K562 (cell line): ENCODE results near the gene DNAH8. TPM values are rescaled to one million over a fixed set of nuclear protein-coding genes. Genes with fewer than 3 reads are reported as not detected.

Source experiments
- ATAC-seq: fragments of 200-7000 bp; cut with Tn5 transposase; 3 replicates; pipeline ENCODE4 v1.9.1; 2020; ENCODE audit warnings: moderate library complexity
- BruUV-seq: library from RNA; stranded (reverse); fragments of 400-500 nt; replicated peaks from 2 replicates; lab custom pipeline; 2021; lab: Mats Ljungman, UMichigan
- CTCF ChIA-PET: fragments of 300-600 bp; formaldehyde crosslinking; extraction: SDS; loops from one replicate; lab custom pipeline; 2021; ENCODE audit warnings: low intra/inter-chr PET ratio; lab: Yijun Ruan, JAX
- POLR2A ChIA-PET: fragments of 300-600, 350-650 bp; sonication (Branson Sonifier 250); formaldehyde crosslinking; extraction: SDS; loops from one replicate; lab custom pipeline; 2021; ENCODE audit warnings: antibody characterized with exemption, inconsistent platforms; lab: Yijun Ruan, JAX
- DNase-seq, 4 experiments: peaks; one replicate each; pipeline versions ENCODE4 v3.0.0 to v3.0.0-alpha.2; 2011 to 2018; ENCODE audit warnings: low spot score in 3 of 4, mixed read lengths in 3 of 4; ENCODE audit errors: extremely low read depth in 1 of 4
- FAIRE-seq: peaks from 2 replicates; lab custom pipeline; 2011; peaks lifted over from hg19 to GRCh38; lab: Jason Lieb, UNC
- H2AFZ ChIP-seq: 2 replicates; pipeline ENCODE4 v1.6.0; 2011; ENCODE audit warnings: low read depth, low read length, control low read depth, inconsistent platforms
- H3K27ac ChIP-seq: fragments of 200-600 bp; 3 replicates; pipeline ENCODE4 v1.8.0; 2011; ENCODE audit warnings: low read depth, mild to moderate bottlenecking, control low read depth, inconsistent platforms, low read length, moderate library complexity, mixed read lengths; ENCODE audit errors: extremely low read depth
- H3K27me3 ChIP-seq, 2 experiments: fragments of 300-600 bp in 1 of 2; 2 replicates in 1 of 2; 3 replicates in 1 of 2; pipeline versions ENCODE4 v1.6.0 to v1.8.0; 2011; ENCODE audit warnings: inconsistent platforms in 2 of 2, low read length in 2 of 2, mild to moderate bottlenecking in 1 of 2, mixed read lengths in 1 of 2, moderate library complexity in 1 of 2; ENCODE audit not compliant: control insufficient read depth in 2 of 2, insufficient read depth in 2 of 2
- H3K36me3 ChIP-seq: fragments of 300-600 bp; 3 replicates; pipeline ENCODE4 v1.8.0; 2011; ENCODE audit warnings: mild to moderate bottlenecking, low read length, inconsistent platforms; ENCODE audit not compliant: control insufficient read depth, insufficient read depth
- H3K4me1 ChIP-seq, 2 experiments: fragments of 200-600 bp in 1 of 2; replicated peaks in 1 of 2; 2 replicates in 1 of 2; 3 replicates in 1 of 2; pipeline versions ENCODE4 v1.5.1 to v1.8.0; 2011; ENCODE audit warnings: inconsistent platforms in 2 of 2, low read length in 2 of 2, mild to moderate bottlenecking in 1 of 2, mixed read lengths in 1 of 2, moderate library complexity in 1 of 2; ENCODE audit not compliant: control insufficient read depth in 2 of 2, insufficient read depth in 2 of 2
- H3K4me2 ChIP-seq: 2 replicates; pipeline ENCODE4 v1.6.1; 2011; ENCODE audit warnings: low read length, control low read depth, inconsistent platforms, mixed read lengths; ENCODE audit not compliant: insufficient read depth
- H3K4me3 ChIP-seq: fragments of 200-600 bp; sonication (generic), shearing (Covaris generic); 2 replicates; pipeline ENCODE4 v1.5.1; 2016; ENCODE audit warnings: control low read depth, inconsistent platforms
- H3K79me2 ChIP-seq: fragments of 200-600 bp; 3 replicates; pipeline ENCODE4 v1.8.0; 2011; ENCODE audit warnings: low read length, inconsistent platforms; ENCODE audit not compliant: control insufficient read depth, insufficient read depth
- H3K9ac ChIP-seq, 2 experiments: 2 replicates each; pipeline versions ENCODE4 v1.6.0 to v1.6.1; 2011; ENCODE audit warnings: low read depth in 2 of 2, low read length in 2 of 2, control low read depth in 1 of 2, inconsistent platforms in 1 of 2, mild to moderate bottlenecking in 1 of 2, mixed read lengths in 1 of 2; ENCODE audit not compliant: insufficient read depth in 1 of 2
- H3K9me1 ChIP-seq: one replicate; pipeline ENCODE4 v1.6.0; 2011; ENCODE audit warnings: inconsistent platforms, mild to moderate bottlenecking, low read length, moderate library complexity; ENCODE audit not compliant: control insufficient read depth, insufficient read depth
- H3K9me3 ChIP-seq: replicated peaks from 2 replicates; pipeline ENCODE4 v1.5.1; 2011; ENCODE audit warnings: low read depth, low read length, inconsistent platforms; ENCODE audit not compliant: control insufficient read depth, insufficient read depth
- H4K20me1 ChIP-seq: replicated peaks from 2 replicates; pipeline ENCODE4 v1.6.1; 2011; ENCODE audit warnings: low read length, inconsistent platforms, mixed read lengths; ENCODE audit not compliant: control insufficient read depth, insufficient read depth
- BCLAF1 ChIP-seq, 2 experiments: fragments of 450-650 bp in 1 of 2; IDR thresholded peaks; 2 replicates each; pipeline ENCODE4 v1.6.1; 2011 to 2017; ENCODE audit warnings: low read depth in 2 of 2, antibody characterized with exemption in 1 of 2, borderline replicate concordance in 1 of 2, low read length in 1 of 2, mild to moderate bottlenecking in 1 of 2, mixed read lengths in 1 of 2; ENCODE audit not compliant: control insufficient read depth in 1 of 2
- CBX8 ChIP-seq: fragments of 200-600 bp; sonication (generic); IDR thresholded peaks from 2 replicates; pipeline ENCODE4 v1.6.1; 2012; ENCODE audit warnings: borderline replicate concordance, mixed run types, low read depth, mild to moderate bottlenecking, moderate library complexity, mixed read lengths, low read length, control low read depth, inconsistent platforms; ENCODE audit not compliant: poor library complexity, severe bottlenecking; ENCODE audit errors: extremely low read depth
- DDX20 ChIP-seq: fragments of 450-650 bp; IDR thresholded peaks from 2 replicates; pipeline ENCODE4 v1.6.1; 2016; ENCODE audit warnings: missing genetic modification characterization, low read depth, mild to moderate bottlenecking, missing compliant biosample characterization, moderate library complexity
- MBD1 ChIP-seq: fragments of 250-450 bp; sonication (Bioruptor Pico); IDR thresholded peaks from 2 replicates; pipeline ENCODE4 v1.8.0; 2022; ENCODE audit warnings: inconsistent platforms
- MEF2A ChIP-seq: IDR thresholded peaks from 2 replicates; pipeline ENCODE4 v1.6.1; 2011; ENCODE audit warnings: low read depth, mild to moderate bottlenecking, low read length, moderate library complexity; ENCODE audit not compliant: control insufficient read depth
- PHTF2 ChIP-seq: fragments of 250-450 bp; sonication (Bioruptor Pico); IDR thresholded peaks from 2 replicates; pipeline ENCODE4 v1.5.0; 2021; ENCODE audit warnings: mild to moderate bottlenecking
- RBM14 ChIP-seq: fragments of 200-400 bp; formaldehyde crosslinking; IDR thresholded peaks from 2 replicates; pipeline ENCODE4 v1.6.1; 2018; ENCODE audit warnings: low read depth, mild to moderate bottlenecking, low read length, moderate library complexity, borderline replicate concordance; ENCODE audit not compliant: insufficient read depth
- SIN3B ChIP-seq: fragments of 450-650 bp; IDR thresholded peaks from 2 replicates; pipeline ENCODE4 v1.6.1; 2017; ENCODE audit warnings: low read depth, mild to moderate bottlenecking, moderate library complexity
- TAF15 ChIP-seq: fragments of 200-400 bp; formaldehyde crosslinking; IDR thresholded peaks from 2 replicates; pipeline ENCODE4 v1.6.1; 2017; ENCODE audit warnings: mild to moderate bottlenecking, low read depth, low read length, moderate library complexity
- TCF3 ChIP-seq: sonication (generic); formaldehyde crosslinking; IDR thresholded peaks from 2 replicates; pipeline ENCODE4 v1.4.0; 2020; ENCODE audit warnings: mild to moderate bottlenecking, missing genetic modification reagents
- VEZF1 ChIP-seq: fragments of 200-800 bp; sonication (Bioruptor generic); IDR thresholded peaks from 2 replicates; pipeline ENCODE4 v1.6.1; 2017; ENCODE audit warnings: missing genetic modification characterization, missing compliant biosample characterization
- ZNF124 ChIP-seq: sonication (generic); formaldehyde crosslinking; IDR thresholded peaks from 2 replicates; pipeline ENCODE4 v1.8.1; 2022; ENCODE audit warnings: missing genetic modification reagents
- ZNF143 ChIP-seq: sonication (generic); formaldehyde crosslinking; IDR thresholded peaks from 2 replicates; pipeline ENCODE4 v1.9.0; 2022; ENCODE audit warnings: mild to moderate bottlenecking, missing genetic modification reagents
- ZNF253 ChIP-seq: fragments of 250-450 bp; sonication (Bioruptor Pico); conservative IDR thresholded peaks from 2 replicates; pipeline ENCODE4 v1.6.1; 2021; ENCODE audit warnings: mild to moderate bottlenecking
- WGBS: fragments of 100-300 bp; shearing (Covaris generic); methylation state at CpG from one replicate; pipeline ENCODE4 v1.1.6; 2016; ENCODE audit warnings: low coverage, mixed read lengths; ENCODE audit not compliant: insufficient coverage; ENCODE audit errors: missing lambda C conversion rate; 5-methylcytosine and 5-hydroxymethylcytosine counted together
- in situ Hi-C: fragments of 300-500 bp; cut with MboI; formaldehyde crosslinking; loops from 4 replicates; pipeline ENCODE4 v1.15.0; 2018; ENCODE audit warnings: inconsistent platforms, mixed read lengths
- intact Hi-C: fragments of 100-400 bp; cut with micrococcal nuclease; formaldehyde crosslinking; loops from 2 replicates; pipeline ENCODE4 v1.14.2; 2022
- polyA plus RNA-seq, 8 experiments: library from polyadenylated mRNA; depleted of rRNA in 4 of 8; stranded (reverse) in 5 of 8; unstranded in 3 of 8; fragments of >200 nt; fragmentation: Nextera tagmentation in 2 of 8; fragmentation: Illumina TruSeq in 1 of 8; extraction: Ambion mirVana in 2 of 8; extraction: Trizol in 1 of 8; gene quantifications; 2 replicates each; pipeline versions ENCODE4 v1.2.1 to v1.2.3, GENCODE V29; 2011 to 2014; ENCODE audit warnings: inconsistent platforms in 1 of 8, missing spikeins in 1 of 8
- total RNA-seq, 7 experiments: library from RNA; depleted of rRNA in 6 of 7; stranded (reverse); fragments of >200 nt in 6 of 7; fragmentation: Illumina TruSeq in 2 of 7; extraction: Trizol in 2 of 7; gene quantifications; 2 replicates each; pipeline versions ENCODE4 v1.2.1 to v1.2.3, GENCODE V29; 2011 to 2021; ENCODE audit warnings: low replicate concordance in 1 of 7

The DNAH8 gene
- total and polyA plus RNA-seq, 9 of the 15 experiments (the other 6 are each of a cell fraction or from before 2014, with no cell fraction given): 1.2 to 4.2 (median 2.9) TPM

- Histone ChIP-seq H3K9me1 (no peaks in the 10 kb centered on the region), H3K27me3 (peaks cover 19 to 67% of the 10 kb centered on the region in 2 experiments), H3K4me2 (no peak overlapping the region), H3K9ac (no peak overlapping the region), H3K4me3 (no peak overlapping the region), H3K4me1 (no peaks in the 10 kb centered on the region; a peak in 1 of 5 replicates), H4K20me1 (peaks cover 17% of the 10 kb centered on the region), H3K36me3 (no peaks in the 10 kb centered on the region), H3K79me2 (no peaks in the 10 kb centered on the region), H3K9me3 (no peaks in the 10 kb centered on the region), H2AFZ (no peak overlapping the region), H3K27ac (no peak overlapping the region)
- ATAC-seq (no peak), DNase-seq (no peak), FAIRE-seq (no peak)
- WGBS: 3% methylated on average over 17 of the region's 17 CpGs
- no TSS peak for BruUV-seq
- CTCF ChIA-PET: no interaction called here
- in situ Hi-C loops (no loop called here), intact Hi-C loops (no loop called here)
- POLR2A ChIA-PET: no interaction called here
- TF ChIP-seq SIN3B: no peak
- TF ChIP-seq CBX8: no peak
- no peak for TF ChIP-seq BCLAF1 (IDR thresholded peaks at IDR 0.05; ENCODE audit: borderline replicate concordance in 1 of 2, control insufficient read depth in 1 of 2, low read depth in 2 of 2, low read length in 1 of 2)
- TF ChIP-seq TCF3 (CRISPR knock-in tag): no peak
- no peak for TF ChIP-seq ZNF143
- TF ChIP-seq PHTF2 (CRISPR knock-in tag): no peak
- TF ChIP-seq RBM14: no peak
- no peak for TF ChIP-seq ZNF253 (CRISPR knock-in tag)
- TF ChIP-seq TAF15: no peak
- no peak for TF ChIP-seq MEF2A
- TF ChIP-seq DDX20 (tag): no peak
- TF ChIP-seq MBD1: no peak
- TF ChIP-seq ZNF124 (CRISPR knock-in tag): no peak
- no peak for TF ChIP-seq VEZF1 (CRISPR knock-in tag)
These were observed 342.4 kb downstream of the DNAH8 start for GRCh38 chr6:39057251-39058155.
